ENCODE results near the gene PTGES. TPM values are rescaled to one million over a fixed set of nuclear protein-coding genes. Genes with fewer than 3 reads are reported as not detected.

The PTGES gene
- total and polyA plus RNA-seq, 10 of the 15 experiments (the other 5 are each of a cell fraction or from before 2014, with no cell fraction given): 0.57 TPM; not detected in 9

GRCh38 chr9:129759804-129760502 is 7.1 kb upstream of the PTGES start (continued):
- TF ChIP-seq HCFC1 (IDR thresholded peaks at IDR 0.05; ENCODE audit: low read length) (no peak), POU2F2 (IDR thresholded peaks at IDR 0.05; ENCODE audit: borderline replicate concordance, low read depth, low read length) (no peak), MAX (IDR thresholded peaks at IDR 0.05; ENCODE audit: low read depth, low read length) (no peak), ZBTB11 (CRISPR knock-in tag; IDR thresholded peaks at IDR 0.05) (no peak), NFYB (IDR thresholded peaks at IDR 0.05; ENCODE audit: insufficient read depth, low read depth, low read length) (no peak), CBX3 (IDR thresholded peaks at IDR 0.05; ENCODE audit: borderline replicate concordance, low read depth) (no peak)

GRCh38 chr9:129759319-129759718 is 6.5 kb upstream of the PTGES start:
- no peaks in the 10 kb centered on the region for H3K79me2 ChIP-seq (ENCODE audit: control insufficient read depth, insufficient read depth, low read length)
- BruUV-seq (replicated peaks): no TSS peak
- H3K9me3 ChIP-seq (replicated peaks; ENCODE audit: control insufficient read depth, insufficient read depth, low read length): no peaks in the 10 kb centered on the region
- WGBS (ENCODE audit: insufficient coverage, insufficient replicate concordance, low lambda C conversion rate, missing lambda C conversion rate): 51% methylated on average over 3 of the region's 4 CpGs
- no peak overlapping the region for H3K27ac ChIP-seq (ENCODE audit: control insufficient read depth, insufficient read depth)
- H4K20me1 ChIP-seq (ENCODE audit: control insufficient read depth, insufficient read depth): no peaks in the 10 kb centered on the region
- ATAC-seq: no peak
- ChIA-PET RAD21 (ENCODE audit: unreplicated experiment) (no interaction called here), POLR2A (no interaction called here), CTCF (interaction anchor here (1.0 kb wide), 1 partner anchor 18 kb away, joined by 3 read pairs; no protein-coding TSS in a partner anchor), SMC1A (ENCODE audit: uncharacterized antibody, unreplicated experiment) (interaction anchor here (0.6 kb wide), 1 partner anchor 28 kb away, joined by 3 read pairs; no protein-coding TSS in a partner anchor)
- intact Hi-C loops (cut with micrococcal nuclease; ENCODE audit: unreplicated experiment) (no loop called here), in situ Hi-C loops (cut with MboI) (no loop called here)
- H2AFZ ChIP-seq (ENCODE audit: control insufficient read depth, low read depth, low read length): no peak overlapping the region
- no peak for DNase-seq (ENCODE audit: low read depth, low spot score)
- no peak for FAIRE-seq
- H3K27me3 ChIP-seq (replicated peaks in 1 of 2; ENCODE audit: control insufficient read depth in 2 of 2, insufficient read depth in 2 of 2, low read length in 1 of 2): no peaks in the 10 kb centered on the region
- H3K9ac ChIP-seq (ENCODE audit: control insufficient read depth, insufficient read depth, low read length): no peak overlapping the region
- no peaks in the 10 kb centered on the region for H3K36me3 ChIP-seq (ENCODE audit: control insufficient read depth in 2 of 2, insufficient read depth in 2 of 2, low read length in 1 of 2)
- peaks cover 5% of the 10 kb centered on the region; the same call in 1 of the 2 replicates for H3K4me1 ChIP-seq (ENCODE audit: control insufficient read depth, insufficient read depth, low read length)
- H3K4me3 ChIP-seq: no peak overlapping the region
- H3K4me2 ChIP-seq (ENCODE audit: control insufficient read depth, insufficient read depth): no peak overlapping the region
- TF ChIP-seq RELB (IDR thresholded peaks at IDR 0.05; ENCODE audit: low read depth): no peak
- no peak for TF ChIP-seq SUPT20H (IDR thresholded peaks at IDR 0.05; ENCODE audit: borderline replicate concordance, control insufficient read depth, low read depth, low read length)
- no peak for TF ChIP-seq SMAD5 (IDR thresholded peaks at IDR 0.05; ENCODE audit: low read depth)
- TF ChIP-seq PBX3 (IDR thresholded peaks at IDR 0.05; ENCODE audit: insufficient replicate concordance, low read depth, low read length): no peak
- no peak for TF ChIP-seq BMI1 (IDR thresholded peaks at IDR 0.05; ENCODE audit: borderline replicate concordance)

Measured in GM12878 (cell line).